ENCODE measurements around the gene KCNE4.

The KCNE4 gene

DNA sequence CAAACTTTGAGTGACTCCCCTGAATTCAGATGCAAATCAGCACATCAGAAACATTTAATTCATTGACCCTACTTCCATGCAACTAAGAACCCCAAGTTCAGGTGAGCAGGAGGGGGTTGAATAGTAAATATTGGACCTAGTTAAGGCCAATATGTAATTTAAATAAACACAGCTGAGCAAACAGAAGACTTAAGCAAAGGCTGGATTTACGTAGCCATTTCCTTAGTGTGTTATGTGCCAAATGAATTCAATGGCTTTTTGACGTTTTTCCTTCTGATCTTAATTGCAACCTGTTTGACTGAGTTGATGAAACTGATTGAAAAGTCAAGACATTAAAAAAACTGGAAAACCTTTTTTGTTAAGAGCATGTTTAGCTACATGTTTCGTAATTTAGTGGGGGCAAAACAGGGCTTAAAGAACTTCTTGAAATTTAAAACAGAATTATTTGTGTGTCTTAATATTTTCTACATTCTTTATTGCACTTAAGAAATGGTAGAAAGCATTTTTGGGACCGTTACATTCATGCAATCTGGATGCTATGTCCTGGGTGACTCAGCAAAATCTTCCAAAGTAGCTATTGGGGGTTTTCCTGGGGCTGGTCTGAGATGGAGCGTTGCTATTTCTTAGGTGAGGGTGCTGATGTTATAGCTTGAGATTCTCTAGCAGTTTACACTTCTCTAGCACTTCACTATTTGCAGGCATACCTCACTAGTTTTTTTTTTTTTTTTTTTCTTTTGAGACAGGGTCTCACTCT, 25.5 kb upstream of the KCNE4 start:
- Histone ChIP-seq H3K4me1 (ENCODE audit: insufficient read depth, low read length) (peaks cover 12% of the 10 kb centered on the region), H3K27ac (ENCODE audit: low read length) (no peak overlapping the region)

DNA sequence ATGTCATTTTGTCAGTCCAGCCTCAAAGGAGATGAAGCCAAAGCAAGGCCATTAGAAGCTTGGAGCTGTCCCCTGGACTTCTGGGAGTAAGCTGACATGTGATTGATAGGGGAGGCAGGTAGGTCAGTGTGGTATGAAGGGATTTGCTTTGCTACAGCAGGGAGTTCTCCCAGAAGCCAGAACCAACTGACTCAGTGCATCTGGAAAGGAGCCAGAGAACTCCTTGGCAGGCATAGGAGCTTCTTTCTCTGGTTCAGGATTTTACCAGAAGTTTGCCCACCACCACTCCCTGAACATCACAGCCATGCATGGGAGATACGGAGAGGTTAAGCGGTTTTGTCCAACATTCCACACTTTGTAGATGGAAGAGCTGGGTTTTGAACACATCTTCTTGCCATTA, 24.5 kb upstream of the KCNE4 start:
- H3K9me3 ChIP-seq (ENCODE audit: insufficient read depth, low read depth, low read length) = peaks cover 13% of the 10 kb centered on the region; the same call in 1 of the 2 replicates
- no peaks in the 10 kb centered on the region for H3K36me3 ChIP-seq (ENCODE audit: insufficient read depth, low read depth, low read length)
- no peak overlapping the region for H3K4me3 ChIP-seq (ENCODE audit: low read length)
- no peak overlapping the region for H3K9ac ChIP-seq (ENCODE audit: low read depth, low read length)
- no peak overlapping the region for H3K27ac ChIP-seq (ENCODE audit: low read length)
- H3K4me1 ChIP-seq (ENCODE audit: insufficient read depth, low read length) = peaks cover 9% of the 10 kb centered on the region
- no peaks in the 10 kb centered on the region for H3K27me3 ChIP-seq (ENCODE audit: insufficient read depth, low read length)

More for the DNA sequence above, 25.5 kb upstream of the KCNE4 start:
- Histone ChIP-seq H3K36me3 (ENCODE audit: insufficient read depth, low read depth, low read length) (no peaks in the 10 kb centered on the region), H3K27me3 (ENCODE audit: insufficient read depth, low read length) (no peaks in the 10 kb centered on the region), H3K4me3 (ENCODE audit: low read length) (no peak overlapping the region), H3K9ac (ENCODE audit: low read depth, low read length) (no peak overlapping the region; the same call in 1 of the 2 replicates), H3K9me3 (ENCODE audit: insufficient read depth, low read depth, low read length) (peaks cover 4% of the 10 kb centered on the region; the same call in 1 of the 2 replicates)

DNA sequence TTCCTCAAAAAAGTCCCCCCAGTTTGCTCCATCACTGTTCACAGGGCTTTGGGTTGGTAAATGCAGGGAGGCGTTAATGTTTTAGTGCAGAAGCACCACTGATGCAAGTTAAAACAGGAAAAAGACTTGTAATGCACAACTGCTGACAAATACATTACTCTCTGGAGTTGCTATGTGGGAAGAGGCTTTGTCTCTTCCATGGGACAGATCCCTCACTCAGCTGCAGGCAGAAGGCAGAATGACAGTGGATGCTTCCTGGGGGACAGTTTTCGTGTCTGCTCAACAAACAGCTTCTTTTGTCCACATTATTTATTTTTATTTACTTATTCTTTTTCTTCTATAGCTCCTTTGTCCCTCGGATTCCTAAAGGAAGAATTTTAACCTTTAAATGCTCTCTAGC, 22.7 kb upstream of the KCNE4 start:
- Histone ChIP-seq H3K9ac (ENCODE audit: low read depth, low read length) (no peak overlapping the region), H3K4me1 (ENCODE audit: insufficient read depth, low read length) (peaks cover 9% of the 10 kb centered on the region), H3K36me3 (ENCODE audit: insufficient read depth, low read depth, low read length) (no peaks in the 10 kb centered on the region), H3K9me3 (ENCODE audit: insufficient read depth, low read depth, low read length) (peaks cover 22% of the 10 kb centered on the region; the same call in 1 of the 2 replicates), H3K4me3 (ENCODE audit: low read length) (no peak overlapping the region), H3K27me3 (ENCODE audit: insufficient read depth, low read length) (no peaks in the 10 kb centered on the region), H3K27ac (ENCODE audit: low read length) (no peak overlapping the region)

DNA sequence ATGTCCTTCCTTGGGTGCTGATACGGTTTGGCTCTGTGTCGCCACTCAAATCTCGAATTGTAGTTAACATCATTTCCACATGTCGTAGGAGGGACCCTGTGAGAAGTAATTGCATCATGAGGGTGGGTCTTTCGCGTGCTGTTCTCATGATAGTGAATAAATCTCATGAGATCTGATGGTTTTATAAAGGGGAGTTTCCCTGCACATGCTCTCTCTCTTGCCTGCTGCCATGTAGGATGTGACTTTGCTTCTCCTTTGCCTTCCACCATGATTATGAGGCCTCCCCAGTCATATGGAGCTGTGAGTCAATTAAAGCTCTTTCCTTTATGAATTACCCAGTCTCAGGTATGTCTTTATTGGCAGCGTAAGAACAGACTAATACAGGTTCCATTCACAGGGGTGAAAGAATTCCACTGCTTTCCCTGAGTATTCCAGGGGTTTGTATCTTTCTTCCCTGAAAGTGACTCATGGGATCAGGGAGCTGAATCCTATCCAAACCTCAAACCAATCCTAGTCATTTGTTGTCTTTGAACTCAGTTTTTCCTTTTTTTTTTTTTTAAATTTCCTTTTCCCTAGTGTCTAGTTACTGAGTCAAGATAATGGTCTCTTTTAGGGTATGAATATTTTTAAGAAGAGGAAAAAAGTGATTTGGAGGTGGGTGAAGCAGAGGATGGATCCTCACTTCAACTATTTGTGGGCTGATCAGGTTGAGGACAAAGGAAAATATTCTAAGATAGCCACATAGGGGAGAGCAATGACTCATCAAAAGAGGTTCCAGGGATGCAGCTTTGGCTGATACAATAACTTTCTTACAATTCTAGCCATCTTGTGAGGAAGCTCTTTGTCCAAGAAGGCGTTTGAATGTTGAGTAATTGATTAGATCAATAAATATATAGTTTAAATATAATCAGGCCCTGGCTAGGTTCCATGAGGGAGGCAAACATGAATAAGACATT, 19.5 kb upstream of the KCNE4 start:
- Histone ChIP-seq H3K36me3 (ENCODE audit: insufficient read depth, low read depth, low read length) (no peaks in the 10 kb centered on the region), H3K9ac (ENCODE audit: low read depth, low read length) (no peak overlapping the region), H3K27ac (ENCODE audit: low read length) (no peak overlapping the region), H3K4me3 (ENCODE audit: low read length) (no peak overlapping the region), H3K4me1 (ENCODE audit: insufficient read depth, low read length) (peaks cover 11% of the 10 kb centered on the region; the same call in 1 of the 2 replicates), H3K9me3 (ENCODE audit: insufficient read depth, low read depth, low read length) (peaks cover 22% of the 10 kb centered on the region; the same call in 1 of the 2 replicates), H3K27me3 (ENCODE audit: insufficient read depth, low read length) (no peaks in the 10 kb centered on the region)

DNA sequence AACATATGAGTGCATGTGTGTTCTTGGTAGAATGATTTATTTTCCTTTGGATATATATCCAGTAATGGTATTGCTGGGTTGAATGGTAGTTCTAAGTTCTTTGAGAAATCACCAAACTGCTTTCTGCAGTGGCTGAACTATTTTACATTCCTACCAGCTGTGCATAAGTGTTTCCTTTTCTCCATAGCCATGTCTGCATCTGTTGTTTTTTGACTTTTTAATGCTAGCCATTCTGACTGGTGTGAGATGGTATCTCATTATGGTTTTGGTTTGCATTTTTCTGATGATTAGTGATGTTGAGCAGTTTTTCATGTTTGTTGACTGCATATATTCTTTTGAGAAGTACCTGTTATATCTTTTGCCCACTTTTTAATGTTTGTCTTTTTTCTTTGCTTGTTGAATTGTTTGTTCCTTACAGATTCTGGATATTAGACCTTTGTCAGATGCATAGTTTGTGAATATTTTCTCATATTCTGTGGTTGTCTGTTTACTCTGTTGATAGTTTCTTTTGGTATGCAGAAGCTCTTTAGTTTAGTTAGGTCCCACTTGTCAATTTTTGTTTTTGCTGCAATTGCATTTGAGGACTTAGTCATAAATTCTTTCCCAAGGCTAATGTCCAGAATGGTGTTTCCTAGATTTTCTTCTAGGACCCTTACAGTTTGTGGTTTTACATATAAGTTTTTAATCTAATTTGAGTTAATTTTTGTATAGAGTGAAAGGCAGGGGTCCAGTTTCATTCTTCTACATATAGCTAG, 17.6 kb upstream of the KCNE4 start:
- Histone ChIP-seq H3K27me3 (ENCODE audit: insufficient read depth, low read length) (no peaks in the 10 kb centered on the region), H3K27ac (ENCODE audit: low read length) (no peak overlapping the region), H3K9ac (ENCODE audit: low read depth, low read length) (no peak overlapping the region), H3K4me1 (ENCODE audit: insufficient read depth, low read length) (peaks cover 25% of the 10 kb centered on the region; the same call in 1 of the 2 replicates), H3K36me3 (ENCODE audit: insufficient read depth, low read depth, low read length) (no peaks in the 10 kb centered on the region), H3K9me3 (ENCODE audit: insufficient read depth, low read depth, low read length) (peaks cover 22% of the 10 kb centered on the region; the same call in 1 of the 2 replicates), H3K4me3 (ENCODE audit: low read length) (no peak overlapping the region)

DNA sequence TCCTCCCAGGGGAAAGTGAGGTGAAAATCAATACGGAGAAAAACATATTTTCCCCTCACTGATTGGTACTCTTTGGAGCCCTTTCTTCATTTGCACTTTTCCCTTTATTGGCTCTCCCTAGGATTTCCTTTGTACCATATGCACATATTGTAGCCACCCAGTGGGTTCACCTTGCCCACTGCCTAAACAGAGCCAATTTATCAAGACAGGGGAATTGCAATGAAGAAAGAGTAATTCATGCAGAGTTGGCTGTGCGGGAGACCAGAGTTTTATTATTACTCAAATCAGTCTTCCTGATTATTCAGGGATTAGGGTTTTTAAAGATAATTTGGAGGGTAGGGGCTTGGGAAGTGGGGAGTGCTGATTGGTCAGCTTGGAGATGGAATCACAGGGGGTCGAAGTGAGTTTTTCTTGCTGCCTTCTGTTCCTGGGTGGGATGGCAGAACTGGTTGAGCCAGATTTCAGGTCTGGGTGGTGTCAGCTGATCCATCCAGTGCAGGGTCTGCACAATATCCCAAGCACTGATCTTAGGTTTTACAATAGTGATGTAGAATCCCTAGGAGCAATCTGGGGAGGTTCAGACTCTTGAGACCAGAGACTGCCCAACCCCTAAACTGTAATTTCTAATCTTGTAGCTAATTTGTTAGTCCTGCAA, 15.1 kb upstream of the KCNE4 start:
- H3K4me3 ChIP-seq (ENCODE audit: low read length) = peak overlapping the region; percentile 39; the same call in 1 of the 2 replicates
- peaks cover 14% of the 10 kb centered on the region; the same call in 1 of the 2 replicates for H3K9me3 ChIP-seq (ENCODE audit: insufficient read depth, low read depth, low read length)
- H3K9ac ChIP-seq (ENCODE audit: low read depth, low read length) = peak overlapping the region; percentile 32; the same call in 1 of the 2 replicates
- no peaks in the 10 kb centered on the region for H3K27me3 ChIP-seq (ENCODE audit: insufficient read depth, low read length)
- peak overlapping the region; percentile 70 for H3K27ac ChIP-seq (ENCODE audit: low read length)
- H3K36me3 ChIP-seq (ENCODE audit: insufficient read depth, low read depth, low read length) = no peaks in the 10 kb centered on the region
- peaks cover 30% of the 10 kb centered on the region; the same call in 1 of the 2 replicates for H3K4me1 ChIP-seq (ENCODE audit: insufficient read depth, low read length)

DNA sequence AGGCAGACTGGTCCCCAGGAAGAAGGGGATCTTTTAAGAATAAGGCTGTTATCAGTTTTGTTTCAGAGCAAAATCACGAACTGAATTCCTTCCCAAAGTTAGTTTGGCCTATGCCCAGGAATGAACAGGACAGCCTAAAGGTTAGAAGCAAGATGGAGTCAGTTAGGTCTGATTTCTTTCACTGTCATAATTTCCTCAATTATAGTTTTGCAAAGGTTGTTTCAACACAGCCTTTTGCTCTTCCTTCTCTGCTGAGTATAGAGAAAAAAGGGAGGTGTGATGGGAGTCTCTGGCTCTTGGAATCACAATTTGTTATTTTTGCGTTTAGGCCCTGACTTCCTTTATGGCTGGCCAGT, 14.6 kb upstream of the KCNE4 start:
- Histone ChIP-seq H3K9me3 (ENCODE audit: insufficient read depth, low read depth, low read length) (peaks cover 9% of the 10 kb centered on the region; the same call in 1 of the 2 replicates), H3K9ac (ENCODE audit: low read depth, low read length) (peak overlapping the region; percentile 32; the same call in 1 of the 2 replicates), H3K27me3 (ENCODE audit: insufficient read depth, low read length) (no peaks in the 10 kb centered on the region), H3K4me1 (ENCODE audit: insufficient read depth, low read length) (peaks cover 30% of the 10 kb centered on the region; the same call in 1 of the 2 replicates), H3K4me3 (ENCODE audit: low read length) (no peak overlapping the region), H3K36me3 (ENCODE audit: insufficient read depth, low read depth, low read length) (no peaks in the 10 kb centered on the region), H3K27ac (ENCODE audit: low read length) (peak overlapping the region; percentile 70)

DNA sequence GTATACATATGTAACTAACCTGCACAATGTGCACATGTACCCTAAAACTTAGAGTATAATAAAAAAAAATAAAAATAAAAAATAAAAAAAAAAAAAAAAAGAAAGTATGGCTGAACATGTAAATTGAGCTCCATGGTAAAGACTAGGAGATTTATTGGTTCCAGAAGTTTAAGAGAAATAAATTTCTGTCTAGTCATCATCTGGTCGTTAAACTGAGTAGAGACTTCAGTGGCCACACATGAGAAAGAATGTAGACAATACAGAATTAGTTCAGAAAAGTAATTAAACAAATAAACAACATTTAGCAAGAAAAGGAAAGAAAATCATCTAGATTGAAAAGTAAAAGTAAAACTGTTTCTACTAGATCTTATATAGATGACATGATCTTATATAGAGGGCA, 12.4 kb upstream of the KCNE4 start:
- no peaks in the 10 kb centered on the region for H3K36me3 ChIP-seq (ENCODE audit: insufficient read depth, low read depth, low read length)
- peaks cover 30% of the 10 kb centered on the region; the same call in 1 of the 2 replicates for H3K4me1 ChIP-seq (ENCODE audit: insufficient read depth, low read length)
- no peaks in the 10 kb centered on the region for H3K27me3 ChIP-seq (ENCODE audit: insufficient read depth, low read length)
- H3K4me3 ChIP-seq (ENCODE audit: low read length) = no peak overlapping the region
- H3K27ac ChIP-seq (ENCODE audit: low read length) = no peak overlapping the region
- H3K9me3 ChIP-seq (ENCODE audit: insufficient read depth, low read depth, low read length) = no peaks in the 10 kb centered on the region
- no peak overlapping the region for H3K9ac ChIP-seq (ENCODE audit: low read depth, low read length)

DNA sequence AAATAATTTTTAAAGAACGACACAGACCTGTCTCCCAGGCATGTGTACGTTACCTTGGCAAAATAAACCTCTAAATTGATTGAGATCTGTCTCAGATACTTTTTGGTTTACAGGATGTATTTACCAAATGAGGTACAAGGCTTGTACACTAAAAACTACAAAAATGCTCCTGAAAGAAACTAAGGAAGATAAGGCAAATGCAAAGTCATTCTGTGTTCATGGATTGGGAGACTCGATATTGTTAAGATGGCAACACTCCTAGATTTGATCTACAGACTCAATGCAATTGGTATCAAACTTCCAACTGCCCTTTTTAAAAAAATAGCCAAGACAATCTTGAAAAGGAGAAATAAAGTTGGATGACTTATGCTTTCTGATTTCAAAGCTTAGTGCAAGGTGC, 11.5 kb upstream of the KCNE4 start:
- Histone ChIP-seq H3K27ac (ENCODE audit: low read length) (no peak overlapping the region), H3K9ac (ENCODE audit: low read depth, low read length) (no peak overlapping the region), H3K9me3 (ENCODE audit: insufficient read depth, low read depth, low read length) (no peaks in the 10 kb centered on the region), H3K4me3 (ENCODE audit: low read length) (no peak overlapping the region), H3K4me1 (ENCODE audit: insufficient read depth, low read length) (peaks cover 30% of the 10 kb centered on the region; the same call in 1 of the 2 replicates), H3K27me3 (ENCODE audit: insufficient read depth, low read length) (no peaks in the 10 kb centered on the region), H3K36me3 (ENCODE audit: insufficient read depth, low read depth, low read length) (no peaks in the 10 kb centered on the region)

DNA sequence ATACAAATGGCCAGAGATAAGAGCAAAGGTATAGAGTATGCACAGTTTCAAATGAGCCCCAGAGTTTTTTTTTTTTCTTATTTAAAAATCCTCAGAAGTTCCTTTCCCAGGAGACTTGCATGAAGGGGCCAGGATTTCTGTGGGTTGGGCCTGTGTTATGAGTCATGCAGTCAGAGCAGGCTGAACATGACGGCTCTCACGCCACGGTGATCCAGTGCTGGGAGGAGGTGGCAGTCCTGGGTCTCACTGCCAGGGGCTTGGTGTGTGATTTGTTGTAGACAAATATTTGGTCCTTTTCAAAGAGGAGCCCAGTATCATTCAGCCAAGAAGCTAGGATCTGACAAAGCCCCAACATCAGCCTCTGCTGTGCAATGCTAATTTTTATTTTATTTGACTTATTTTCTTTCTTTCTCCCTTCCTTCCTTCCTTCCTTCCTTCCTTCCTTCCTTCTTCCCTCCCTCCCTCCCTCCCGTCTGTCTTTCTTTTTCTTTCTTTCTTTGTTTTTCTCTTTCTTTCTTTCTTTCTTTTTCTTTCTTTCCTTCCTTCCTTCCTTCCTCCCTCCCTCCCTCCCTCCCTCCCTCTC, 10.4 kb upstream of the KCNE4 start:
- Histone ChIP-seq H3K4me1 (ENCODE audit: insufficient read depth, low read length) (peaks cover 24% of the 10 kb centered on the region; the same call in 1 of the 2 replicates), H3K4me3 (ENCODE audit: low read length) (no peak overlapping the region), H3K9me3 (ENCODE audit: insufficient read depth, low read depth, low read length) (no peaks in the 10 kb centered on the region), H3K27ac (ENCODE audit: low read length) (no peak overlapping the region), H3K36me3 (ENCODE audit: insufficient read depth, low read depth, low read length) (no peaks in the 10 kb centered on the region), H3K9ac (ENCODE audit: low read depth, low read length) (no peak overlapping the region), H3K27me3 (ENCODE audit: insufficient read depth, low read length) (no peaks in the 10 kb centered on the region)

All from iPS-20b (cell line).